Measurements from ENCODE around the gene EHD1.

DNA sequence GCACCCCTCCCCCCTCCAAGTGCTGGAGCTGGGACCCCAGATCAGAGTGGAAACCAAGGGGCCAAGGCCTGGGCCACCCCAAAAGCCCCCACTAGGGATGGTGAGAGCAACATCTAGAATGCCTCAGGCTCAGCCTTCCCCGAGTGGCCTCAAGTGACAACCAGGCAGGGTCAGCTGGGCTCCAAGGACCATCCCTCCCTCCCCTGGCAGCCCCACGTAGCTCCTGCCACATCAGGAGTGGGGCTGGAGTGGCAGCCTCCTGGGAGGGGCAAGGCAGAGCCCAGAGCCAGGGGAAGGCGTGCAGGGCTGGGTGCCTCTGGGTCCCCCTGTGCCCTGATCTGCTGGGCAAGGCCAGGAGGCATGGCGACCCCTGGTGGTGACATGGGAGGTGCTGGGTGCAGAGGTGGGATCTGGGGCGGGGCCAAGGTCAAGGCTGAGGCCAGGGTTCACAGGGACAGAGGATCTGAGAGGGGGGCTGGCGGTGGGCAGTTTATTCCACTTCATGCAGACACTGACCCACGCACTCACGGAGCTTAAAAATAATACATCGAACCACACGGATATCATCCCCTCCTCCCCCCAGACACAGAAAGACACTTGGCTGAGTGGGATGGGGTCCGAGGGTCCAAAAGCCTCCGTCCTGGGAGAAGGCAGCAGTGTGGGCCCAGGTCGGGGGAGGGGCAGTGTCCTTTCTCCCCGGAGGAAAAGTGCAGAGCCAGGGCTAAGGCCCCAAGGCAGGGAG lies 15.8 kb upstream of the EHD1 start:
- peak; percentile 96 for TF ChIP-seq CTCF (conservative IDR thresholded peaks at IDR 0.05)
- TF ChIP-seq EZH2 (IDR thresholded peaks at IDR 0.05; ENCODE audit: low read depth): no peak

All from PC-9 (cell line).